ENCODE measurements around the gene TFPI.

DNA sequence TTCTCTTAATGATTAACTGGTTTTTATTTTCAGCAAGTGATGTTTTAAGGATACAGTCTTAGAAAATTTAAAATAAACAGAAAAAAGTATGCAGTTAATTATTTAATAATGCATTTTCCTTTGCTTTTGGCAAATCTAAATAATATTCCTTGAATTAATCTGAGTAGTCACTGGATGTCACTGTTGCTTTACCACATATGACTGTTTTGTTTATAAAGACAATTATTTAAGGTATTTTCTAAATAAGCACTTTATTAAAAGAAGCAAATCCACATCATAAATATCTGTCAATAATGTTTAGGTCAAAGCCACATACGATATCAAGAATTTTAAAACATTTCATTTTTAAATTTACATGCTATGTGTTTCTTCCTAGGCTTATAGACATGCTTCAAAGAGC lies 40.6 kb upstream of the TFPI start:
- TF ChIP-seq CTCF (IDR thresholded peaks at IDR 0.05) (no peak), POLR2A (IDR thresholded peaks at IDR 0.05) (no peak)
